AG04449 (cell line): ENCODE data around the gene SORBS2.

Source experiments
- CTCF ChIA-PET: fragments of 350-600 bp; formaldehyde crosslinking; extraction: SDS; loops from one replicate; lab custom pipeline; 2021; ENCODE audit warnings: antibody characterized with exemption; lab: Yijun Ruan, JAX
- POLR2A ChIA-PET: fragments of 400-600, 350-600 bp; formaldehyde crosslinking; extraction: SDS; loops from one replicate; lab custom pipeline; 2020; ENCODE audit warnings: antibody characterized with exemption, inconsistent platforms; lab: Yijun Ruan, JAX
- DNase-seq: peaks from one replicate; pipeline ENCODE4 v3.0.0-alpha.2; 2010; ENCODE audit warnings: low read depth, low spot score
- H3K4me3 ChIP-seq: 2 replicates; pipeline ENCODE4 v1.5.1; 2011; ENCODE audit warnings: low read depth, mild to moderate bottlenecking, control low read depth, low read length
- TF ChIP-seq, protein P1 (sequence below): IDR thresholded peaks from one replicate; pipeline ENCODE4 v1.5.1; 2011; ENCODE audit warnings: mild to moderate bottlenecking, moderate library complexity, low read length, control low read depth, inconsistent platforms; ENCODE audit not compliant: insufficient read depth; ENCODE audit errors: missing control alignments

SORBS2 gene

DNA sequence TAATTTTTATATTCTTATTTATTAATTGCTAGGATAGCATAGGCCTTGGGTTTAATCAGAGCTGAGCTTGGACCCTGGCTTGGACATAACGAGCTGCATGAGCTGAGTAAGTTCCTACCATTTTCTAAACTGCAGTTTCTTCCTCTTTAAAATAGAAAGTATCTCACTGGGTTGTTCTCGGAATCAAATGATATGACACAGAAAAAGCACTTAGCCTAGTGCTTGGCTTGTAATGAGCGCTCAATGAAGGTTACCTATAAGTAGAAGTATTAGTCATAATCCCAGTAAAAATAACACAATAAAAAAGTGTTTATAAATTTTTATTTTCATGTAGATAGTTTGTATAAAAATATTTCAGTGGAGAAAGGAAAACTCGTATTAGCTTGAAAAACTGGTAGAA lies 163.4 kb downstream of the SORBS2 start:
- POLR2A ChIA-PET = no interaction called here
- CTCF ChIA-PET = no interaction called here
- TF ChIP-seq, protein P1, sequence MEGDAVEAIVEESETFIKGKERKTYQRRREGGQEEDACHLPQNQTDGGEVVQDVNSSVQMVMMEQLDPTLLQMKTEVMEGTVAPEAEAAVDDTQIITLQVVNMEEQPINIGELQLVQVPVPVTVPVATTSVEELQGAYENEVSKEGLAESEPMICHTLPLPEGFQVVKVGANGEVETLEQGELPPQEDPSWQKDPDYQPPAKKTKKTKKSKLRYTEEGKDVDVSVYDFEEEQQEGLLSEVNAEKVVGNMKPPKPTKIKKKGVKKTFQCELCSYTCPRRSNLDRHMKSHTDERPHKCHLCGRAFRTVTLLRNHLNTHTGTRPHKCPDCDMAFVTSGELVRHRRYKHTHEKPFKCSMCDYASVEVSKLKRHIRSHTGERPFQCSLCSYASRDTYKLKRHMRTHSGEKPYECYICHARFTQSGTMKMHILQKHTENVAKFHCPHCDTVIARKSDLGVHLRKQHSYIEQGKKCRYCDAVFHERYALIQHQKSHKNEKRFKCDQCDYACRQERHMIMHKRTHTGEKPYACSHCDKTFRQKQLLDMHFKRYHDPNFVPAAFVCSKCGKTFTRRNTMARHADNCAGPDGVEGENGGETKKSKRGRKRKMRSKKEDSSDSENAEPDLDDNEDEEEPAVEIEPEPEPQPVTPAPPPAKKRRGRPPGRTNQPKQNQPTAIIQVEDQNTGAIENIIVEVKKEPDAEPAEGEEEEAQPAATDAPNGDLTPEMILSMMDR = no peak
- H3K4me3 ChIP-seq = no peak overlapping the region
- DNase-seq = no peak

DNA sequence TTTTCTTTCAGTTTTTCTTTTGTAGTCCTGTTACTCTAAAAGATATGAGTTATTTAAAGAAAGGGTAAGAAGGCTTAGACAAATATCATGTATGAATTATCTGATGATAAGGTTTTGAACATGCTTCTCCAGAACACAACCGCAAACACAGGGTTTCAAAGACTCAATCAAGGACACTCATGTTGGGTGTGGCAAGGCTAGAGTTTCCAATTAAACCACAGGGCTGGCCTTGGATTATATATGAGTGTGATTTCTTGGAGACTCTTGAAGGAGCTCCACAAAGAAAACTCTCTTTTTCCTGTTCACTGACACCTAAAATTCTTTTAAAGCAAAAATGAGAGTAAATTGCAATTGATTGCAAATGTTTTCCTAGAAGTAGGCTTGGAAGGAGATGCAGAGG lies 166.6 kb downstream of the SORBS2 start:
- ChIA-PET CTCF (interaction anchor here (8.9 to 9.9 kb wide), 2 partner anchors 374 to 392 kb away, joined by 143 to 155 read pairs; no protein-coding TSS in a partner anchor), POLR2A (no interaction called here)
- DNase-seq = no peak
- TF ChIP-seq, protein P1 = no peak
- H3K4me3 ChIP-seq = no peak overlapping the region

DNA sequence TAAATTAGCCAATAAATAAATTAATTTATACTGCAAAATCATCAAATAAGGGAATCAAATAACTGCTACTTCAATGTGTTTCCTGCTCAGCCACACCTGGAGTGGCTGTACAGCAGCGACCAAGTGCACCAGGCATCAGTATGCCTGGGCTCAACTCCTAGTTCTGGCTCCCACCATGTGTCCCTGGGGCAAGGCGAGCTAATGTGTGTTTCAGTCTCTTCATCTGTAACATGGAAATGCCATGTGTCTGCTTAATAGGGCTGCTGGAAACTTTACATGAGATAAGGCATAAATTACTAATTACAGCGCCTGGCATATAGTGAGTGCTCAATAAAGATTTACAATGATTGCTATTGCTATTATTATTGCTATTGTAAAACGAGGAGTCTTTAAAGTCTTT lies 167.6 kb downstream of the SORBS2 start:
- DNase-seq = no peak
- TF ChIP-seq, protein P1 = no peak
- ChIA-PET POLR2A (no interaction called here), CTCF (interaction anchor here (0.9 to 9.9 kb wide), 3 partner anchors 10 to 393 kb away, joined by 3 to 155 read pairs (median 143); no protein-coding TSS in a partner anchor)
- H3K4me3 ChIP-seq = no peak overlapping the region

DNA sequence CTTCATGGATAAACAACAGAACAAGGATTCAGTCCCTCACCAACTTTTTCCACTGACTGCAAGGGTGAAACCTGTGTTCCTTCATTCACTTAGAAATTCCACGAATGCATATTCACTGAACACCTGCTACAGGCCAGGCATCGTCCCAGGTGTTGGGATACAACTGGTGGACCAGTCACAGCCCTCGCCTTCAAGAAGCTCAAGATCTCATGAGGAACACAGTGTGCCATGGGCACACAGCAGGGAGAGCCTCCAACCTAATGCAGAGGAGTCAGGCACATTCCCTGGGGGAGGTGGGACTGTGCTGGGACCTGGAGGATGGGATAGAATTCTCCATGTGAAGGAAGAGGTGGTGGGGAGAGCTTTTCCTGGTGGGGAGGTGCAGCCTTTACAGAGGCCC lies 169.1 kb downstream of the SORBS2 start:
- POLR2A ChIA-PET = no interaction called here
- TF ChIP-seq, protein P1 = no peak
- no peak overlapping the region for H3K4me3 ChIP-seq
- CTCF ChIA-PET = interaction anchor here (1.1 to 9.9 kb wide), 3 partner anchors 224 to 395 kb away, joined by 3 to 155 read pairs (median 143); no protein-coding TSS in a partner anchor
- no peak for DNase-seq

DNA sequence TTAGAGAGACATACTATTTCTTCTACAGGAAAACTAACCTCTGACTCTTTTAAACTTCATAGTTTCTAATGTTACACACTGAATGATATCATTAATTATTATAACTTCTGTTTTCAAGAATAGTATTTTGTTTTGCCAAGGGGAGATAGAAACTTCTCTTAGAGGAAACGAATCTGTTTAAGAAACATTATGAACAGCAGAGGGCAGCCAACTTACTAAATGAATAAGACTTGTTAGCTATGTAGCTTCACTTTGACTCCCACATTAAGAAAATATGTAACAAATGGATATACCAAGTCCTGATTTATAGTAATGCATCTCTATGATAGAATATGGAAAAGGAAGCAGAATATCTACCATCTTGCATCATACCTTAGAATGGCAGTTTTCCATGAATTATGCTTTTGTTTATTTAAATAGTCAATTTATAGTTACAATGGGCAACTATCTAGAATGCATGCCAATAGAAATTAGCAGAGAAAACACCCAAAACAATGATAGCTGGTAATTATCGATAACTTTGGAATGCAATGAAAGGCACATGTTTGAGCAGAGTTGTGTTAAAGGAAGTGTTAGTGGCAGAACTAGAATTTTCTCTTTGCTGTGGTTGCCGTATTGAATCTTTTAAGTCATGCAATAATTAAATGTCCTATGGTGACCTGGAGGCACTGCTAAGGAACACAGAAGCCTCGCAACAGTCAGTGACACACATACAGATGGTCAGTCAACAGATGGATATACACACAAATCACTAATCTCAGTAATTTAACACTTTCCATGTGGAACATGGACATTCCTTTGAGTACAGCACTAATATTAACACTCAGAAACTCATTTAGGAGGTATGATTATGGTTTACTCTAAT lies 171.0 kb downstream of the SORBS2 start:
- POLR2A ChIA-PET = interaction anchor here (0.6 kb wide), 1 partner anchor 389 kb away, joined by 3 read pairs; no protein-coding TSS in a partner anchor
- H3K4me3 ChIP-seq = no peak overlapping the region
- peak; percentile 57 for DNase-seq
- CTCF ChIA-PET = interaction anchor here (0.6 to 9.9 kb wide), 26 partner anchors 12 to 401 kb away, joined by 3 to 155 read pairs (median 5); no protein-coding TSS in a partner anchor
- TF ChIP-seq, protein P1 = peak; percentile 15
